ENCODE measurements around the gene SLC6A6.

Gene SLC6A6

GRCh38 chr3:14484741-14485140 lies 82.3 kb downstream of the SLC6A6 start:
- DNase-seq (ENCODE audit: low read depth in 2 of 2): no peak

GRCh38 chr3:14485981-14486380 lies 83.6 kb downstream of the SLC6A6 start:
- DNase-seq (ENCODE audit: low read depth in 2 of 2): no peak

DNA sequence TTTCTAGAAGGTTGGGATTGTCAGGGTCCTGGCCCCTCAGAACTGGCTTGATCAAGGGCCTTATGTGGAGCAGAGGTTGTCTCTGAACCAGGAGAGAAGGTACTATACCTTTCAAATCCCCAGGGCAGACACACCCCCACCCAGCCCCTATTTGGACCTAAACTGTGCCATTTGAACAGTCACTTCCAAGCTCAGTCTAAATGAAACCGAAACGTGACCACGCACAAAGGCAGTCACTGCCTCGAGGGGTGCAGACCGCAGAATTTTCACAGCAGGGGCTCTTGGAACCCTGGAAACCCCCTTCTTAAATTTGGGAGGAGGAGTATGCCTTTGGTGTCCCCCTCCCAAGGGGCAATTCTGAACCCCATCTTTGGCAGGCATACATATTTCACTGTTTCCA lies 84.1 kb downstream of the SLC6A6 start:
- DNase-seq (ENCODE audit: low read depth in 2 of 2): no peak

DNA sequence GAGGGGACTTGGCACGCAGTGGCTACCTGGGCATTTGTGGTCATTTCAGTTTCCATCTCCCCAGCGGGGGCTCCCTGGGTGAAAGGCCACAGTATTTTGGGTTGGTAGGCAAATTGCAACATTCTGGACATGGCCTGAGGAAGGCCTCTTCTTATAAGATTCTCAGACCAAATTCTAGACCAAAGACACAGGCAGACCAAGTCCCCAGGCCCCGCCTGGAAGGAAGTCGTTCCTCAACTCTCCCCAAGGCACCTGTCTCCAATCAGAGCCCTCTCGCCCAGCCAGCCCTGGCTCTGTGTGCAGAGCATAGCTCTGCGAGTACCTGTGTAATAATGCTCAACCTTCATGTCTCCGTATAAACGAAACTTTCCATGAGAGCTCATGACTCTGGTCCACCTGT lies 84.7 kb downstream of the SLC6A6 start:
- no peak for DNase-seq (ENCODE audit: low read depth in 2 of 2)

DNA sequence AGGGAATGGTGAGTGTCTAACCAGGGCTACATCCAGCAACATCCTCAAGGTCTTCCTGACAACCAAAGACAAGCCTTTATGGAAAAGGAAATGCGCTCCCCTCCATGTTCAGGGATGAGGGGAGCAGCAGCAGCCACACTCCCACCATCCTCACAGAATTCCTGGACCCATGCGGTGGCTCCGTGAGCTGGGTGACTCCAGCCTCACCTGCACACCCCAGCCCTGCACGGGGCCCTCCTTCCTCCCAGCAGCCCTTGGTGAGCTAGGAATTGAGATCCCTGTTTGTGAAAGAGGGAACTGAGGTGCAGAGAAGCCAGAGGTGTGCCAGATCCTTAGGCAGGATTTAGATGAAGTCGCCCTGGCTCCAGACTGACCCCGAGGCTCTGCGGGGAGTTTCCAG lies 85.4 kb downstream of the SLC6A6 start:
- DNase-seq (ENCODE audit: low read depth in 2 of 2): no peak

DNA sequence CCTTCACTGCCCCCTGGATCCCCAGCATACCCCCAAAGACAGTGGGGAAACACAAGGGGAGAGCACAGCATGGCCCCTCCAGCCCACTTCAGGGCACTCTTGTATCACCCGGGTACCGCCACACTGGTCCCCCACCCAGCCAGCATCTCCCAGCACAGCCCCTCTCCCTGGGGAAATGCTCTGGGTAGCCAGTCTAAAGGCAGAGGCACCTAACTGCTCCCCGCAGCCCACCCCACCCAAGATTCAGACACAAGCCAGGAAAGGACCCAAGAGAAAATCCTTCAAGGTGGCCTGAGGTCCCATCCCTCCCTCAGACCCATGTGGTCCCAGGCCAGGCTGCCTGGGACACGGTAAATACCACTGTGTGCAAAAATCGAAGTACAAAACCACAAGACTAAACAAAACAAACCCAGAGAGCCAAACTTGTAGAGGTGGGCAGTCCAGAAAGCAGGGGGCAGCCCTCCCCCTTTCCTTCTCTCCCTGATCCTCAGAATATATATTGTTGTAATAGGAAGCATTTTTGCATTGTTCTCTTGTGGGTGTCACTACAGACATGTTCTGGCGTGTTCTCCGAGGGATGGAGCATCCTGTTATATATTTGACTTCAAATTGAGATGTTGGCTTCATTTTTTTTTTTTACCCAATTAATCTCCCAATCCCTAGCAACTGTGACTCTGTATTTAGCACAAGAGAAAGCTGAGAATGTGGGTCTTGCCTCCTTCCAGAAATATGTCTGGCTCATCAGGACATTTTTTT lies 86.1 kb downstream of the SLC6A6 start:
- DNase-seq (ENCODE audit: low read depth in 2 of 2): no peak

- DNase-seq (ENCODE audit: low read depth in 2 of 2): no peak
These were observed 87.2 kb downstream of the SLC6A6 start for GRCh38 chr3:14489641-14490040.

DNA sequence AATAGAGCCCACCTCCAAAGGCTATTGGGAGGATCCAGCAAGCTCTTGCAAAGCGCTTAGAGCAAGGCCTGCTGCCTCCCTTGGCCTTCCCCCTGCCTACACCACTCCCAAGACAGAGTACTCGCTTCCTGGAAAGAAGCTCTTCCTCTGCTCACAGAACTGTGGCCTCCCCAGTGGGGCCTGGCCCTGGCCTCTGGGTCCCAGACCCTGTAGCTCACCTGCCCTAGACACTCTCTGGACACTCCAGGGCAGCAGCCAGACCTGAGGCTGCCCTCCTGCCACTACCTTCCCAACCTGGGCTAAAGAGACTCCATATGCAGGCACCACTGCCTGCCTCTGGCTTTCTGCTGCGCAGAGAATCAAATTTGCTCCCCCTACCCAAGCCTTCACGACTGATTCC lies 87.8 kb downstream of the SLC6A6 start:
- DNase-seq (ENCODE audit: low read depth in 2 of 2): no peak

DNA sequence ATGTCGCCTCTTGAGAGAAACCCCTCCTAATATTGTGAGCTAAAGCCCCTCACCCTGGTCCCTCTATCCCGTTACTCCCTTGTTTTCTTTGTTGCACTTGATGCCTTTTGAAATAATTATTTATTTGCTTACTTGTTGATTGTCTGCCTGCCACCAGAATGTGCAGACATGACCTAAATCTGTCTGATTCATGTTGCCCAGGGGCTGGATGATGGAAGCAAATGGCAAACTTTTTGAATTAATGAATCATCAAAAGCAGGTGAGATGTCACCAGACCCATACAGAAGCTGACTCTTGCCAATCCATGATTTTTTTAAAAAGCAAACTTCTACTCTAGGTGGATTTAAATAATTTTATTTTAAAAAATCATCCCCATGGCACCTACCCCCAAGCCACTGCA lies 88.4 kb downstream of the SLC6A6 start:
- DNase-seq (ENCODE audit: low read depth in 2 of 2): no peak

DNA sequence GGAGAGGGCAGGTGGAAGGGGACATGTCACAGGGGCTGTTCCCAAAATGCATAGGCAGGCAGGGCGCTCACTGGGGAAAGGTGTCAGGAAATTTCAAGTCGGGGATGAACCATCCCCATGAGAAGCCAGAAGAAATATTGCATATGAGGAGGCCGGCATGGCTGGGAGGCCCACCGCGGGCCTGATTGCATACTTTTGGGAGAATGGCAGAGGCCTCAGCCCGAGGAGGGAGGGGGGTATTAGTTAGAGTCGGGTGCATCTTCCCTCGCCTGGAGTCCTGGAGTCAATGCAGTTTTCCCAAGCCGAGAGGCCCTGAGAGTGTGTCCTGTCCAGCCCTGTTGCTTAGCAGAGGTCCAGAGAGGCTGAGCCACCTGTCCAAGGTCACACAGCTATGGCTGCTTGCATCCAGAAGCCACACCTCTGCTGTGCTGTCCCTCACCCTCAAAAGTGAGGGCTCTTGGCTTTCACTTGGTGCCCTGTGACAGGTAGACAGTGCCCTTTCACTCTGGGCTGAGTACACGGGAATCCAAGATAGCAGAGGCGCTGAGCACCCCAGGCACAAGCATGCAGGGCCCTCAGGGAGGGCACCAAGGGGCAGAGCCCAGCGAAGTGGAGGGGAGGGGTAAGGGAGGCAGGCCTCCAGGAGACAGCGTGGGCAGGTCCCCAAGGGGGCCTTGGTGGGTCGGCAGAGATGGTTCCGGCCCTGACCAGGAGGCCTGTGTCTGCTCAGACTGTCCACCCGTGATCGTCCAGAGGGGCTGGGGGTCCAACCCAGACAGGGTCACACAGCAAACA lies 89.2 kb downstream of the SLC6A6 start:
- no peak for DNase-seq (ENCODE audit: low read depth in 2 of 2)

GRCh38 chr3:14492948-14493881 lies 90.8 kb downstream of the SLC6A6 start:
- no peak for DNase-seq (ENCODE audit: low read depth in 2 of 2)

- DNase-seq (ENCODE audit: low read depth in 2 of 2): no peak
These were observed 92.0 kb downstream of the SLC6A6 start for GRCh38 chr3:14494279-14494972.

DNA sequence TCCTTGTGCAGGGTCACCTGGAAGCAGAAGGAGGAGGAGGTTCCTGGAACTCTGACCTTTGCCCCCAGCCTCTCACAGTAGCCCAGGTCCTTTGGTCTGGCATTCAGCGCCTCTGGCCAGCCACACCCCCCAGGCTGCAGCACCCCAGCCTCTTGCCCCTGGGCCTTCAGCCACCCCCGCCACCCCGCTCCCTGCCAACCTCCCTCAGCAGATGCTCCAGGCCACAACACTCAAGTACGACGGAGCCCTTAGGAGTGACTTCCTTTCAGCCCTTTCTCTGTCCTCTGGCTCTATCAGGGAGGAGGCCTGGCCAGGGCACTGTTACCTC lies 92.5 kb downstream of the SLC6A6 start:
- DNase-seq (ENCODE audit: low read depth in 2 of 2): no peak

- DNase-seq (ENCODE audit: low read depth in 2 of 2): no peak
These were observed 93.9 kb downstream of the SLC6A6 start for GRCh38 chr3:14496351-14496750.

GRCh38 chr3:14497321-14497720 lies 94.9 kb downstream of the SLC6A6 start:
- no peak for DNase-seq (ENCODE audit: low read depth in 2 of 2)

GRCh38 chr3:14502472-14502871 lies 100.1 kb downstream of the SLC6A6 start:
- DNase-seq (ENCODE audit: low read depth in 2 of 2): no peak

- DNase-seq (ENCODE audit: low read depth in 2 of 2): no peak
These were observed 100.8 kb downstream of the SLC6A6 start for GRCh38 chr3:14503033-14503705.

DNA sequence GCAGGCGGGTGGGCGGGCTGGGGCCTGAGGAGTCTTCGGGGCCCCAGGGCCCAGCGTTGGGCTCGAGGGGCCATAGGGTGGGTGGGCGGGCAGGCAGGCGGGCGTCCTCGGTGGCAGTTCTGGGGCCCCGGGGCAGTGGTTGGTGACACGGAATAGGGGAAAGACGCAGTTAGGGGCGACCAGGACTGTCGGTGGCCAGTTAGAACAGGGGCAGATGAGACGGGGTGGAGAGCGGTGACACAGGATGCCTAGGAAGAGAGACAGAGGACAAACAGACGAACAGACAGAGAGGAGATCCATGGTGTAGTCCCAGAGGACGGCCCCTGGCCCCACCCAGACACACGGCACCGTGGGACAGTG lies 101.3 kb downstream of the SLC6A6 start:
- no peak for DNase-seq (ENCODE audit: low read depth in 2 of 2)

DNA sequence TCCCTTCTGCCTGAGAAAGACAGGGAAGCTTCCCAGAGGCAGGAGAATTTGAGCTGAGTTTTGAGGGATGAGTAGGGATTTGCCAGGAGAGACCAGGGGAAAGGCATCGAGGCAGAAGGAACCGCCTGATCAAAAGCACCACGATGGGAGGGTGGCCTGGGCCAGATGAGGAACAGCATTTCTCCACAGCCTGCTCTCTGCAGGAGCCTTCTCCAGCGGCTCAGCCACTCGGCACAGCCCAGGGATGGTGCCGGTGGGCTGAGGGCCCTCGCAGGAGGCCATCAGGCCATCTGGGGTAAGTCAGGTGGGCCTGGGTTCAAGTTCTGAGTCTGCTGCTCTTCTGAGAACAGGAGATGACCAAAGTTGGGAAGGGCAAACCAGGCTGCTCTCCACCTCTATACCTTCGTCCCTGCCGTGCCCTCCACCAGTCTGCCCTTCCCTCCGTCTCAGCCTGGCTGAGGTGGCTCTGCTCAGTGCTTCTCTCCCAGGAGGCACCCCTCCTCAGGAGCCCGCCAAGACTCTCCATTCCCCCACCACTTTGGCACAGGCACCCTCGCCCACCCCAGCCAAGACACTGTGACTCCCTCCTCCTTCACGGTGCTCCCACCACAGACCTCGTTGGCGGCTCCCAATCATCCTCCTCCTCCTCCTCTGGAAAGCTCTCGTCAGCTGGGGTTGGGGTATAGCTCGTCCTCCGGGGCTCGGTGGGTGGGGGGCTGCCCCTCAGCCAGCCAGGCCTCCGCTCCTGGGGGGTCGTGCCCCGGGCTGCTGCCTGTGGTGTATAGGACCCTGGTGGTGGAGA lies 102.8 kb downstream of the SLC6A6 start:
- no peak for DNase-seq (ENCODE audit: low read depth in 2 of 2)

DNA sequence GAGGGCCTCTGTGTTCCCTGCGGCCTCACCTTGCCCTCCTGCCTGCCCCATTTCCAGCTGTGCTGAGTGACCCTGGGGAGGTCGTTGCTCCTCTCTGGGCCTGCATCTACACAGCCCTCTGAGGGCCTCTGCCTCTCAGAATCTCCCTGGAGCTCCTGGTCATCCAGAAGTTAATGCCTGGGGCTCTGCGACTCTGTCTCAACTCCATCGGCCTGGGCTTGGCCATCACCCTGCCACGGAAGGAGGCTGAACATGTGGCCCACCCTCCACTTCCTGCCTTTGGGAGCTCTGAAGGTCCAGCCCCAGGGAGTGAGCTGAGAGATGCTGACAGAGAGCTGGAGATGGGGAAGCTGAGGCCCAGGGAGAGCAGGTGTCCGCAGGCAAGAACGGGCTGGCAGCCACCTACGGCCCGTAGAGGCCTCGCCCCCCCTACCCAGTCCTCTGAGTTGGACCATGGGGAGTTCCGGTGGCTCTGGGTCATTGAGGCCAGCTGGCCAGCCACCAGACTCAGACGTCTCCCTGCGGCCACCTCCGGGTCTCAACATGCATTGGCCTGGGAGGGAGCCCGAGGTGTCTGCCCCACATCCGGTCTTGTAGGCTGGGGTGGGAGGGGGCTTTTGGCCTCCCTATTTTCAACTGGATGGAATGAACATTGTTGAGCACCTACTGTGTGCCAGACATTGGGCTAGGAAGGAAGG lies 103.5 kb downstream of the SLC6A6 start:
- no peak for DNase-seq (ENCODE audit: low read depth in 2 of 2)

All from activated CD8-positive, alpha-beta memory T cell treated with anti-CD3 and anti-CD28 coated beads for 4 hours (primary cell).